ENCODE data around the gene PLPPR4.
"Not testable (repeated sequence)": the region's sequence is repeated elsewhere in the genome, so short reads cannot be mapped to it uniquely, and the experiment has no call there.

PLPPR4 gene

GRCh38 chr1:99281105-99281504 lies 16.8 kb downstream of the PLPPR4 start:
- DNase-seq (ENCODE audit: low spot score), result no peak
- Histone ChIP-seq H3K4me3 (no peak overlapping the region), H3K27ac (no peak overlapping the region)
- TF ChIP-seq CTCF (IDR thresholded peaks at IDR 0.05), result no peak

- no peak for TF ChIP-seq CTCF (IDR thresholded peaks at IDR 0.05)
- DNase-seq (ENCODE audit: low spot score), result no peak
- H3K27ac ChIP-seq, result no peak overlapping the region
Measured at GRCh38 chr1:99282536-99282935, 18.2 kb downstream of the PLPPR4 start.

GRCh38 chr1:99283521-99283920 lies 19.2 kb downstream of the PLPPR4 start:
- H3K27ac ChIP-seq; H3K4me3 ChIP-seq; DNase-seq (ENCODE audit: low spot score): not testable (repeated sequence)

More at GRCh38 chr1:99282536-99282935, 18.2 kb downstream of the PLPPR4 start:
- H3K4me3 ChIP-seq, result no peak overlapping the region

GRCh38 chr1:99292886-99293285 lies 28.6 kb downstream of the PLPPR4 start:
- Histone ChIP-seq H3K27ac (no peak overlapping the region), H3K4me3 (no peak overlapping the region)
- DNase-seq (ENCODE audit: low spot score), result no peak
- no peak for TF ChIP-seq CTCF (IDR thresholded peaks at IDR 0.05)

- Histone ChIP-seq H3K4me3 (no peak overlapping the region), H3K27ac (no peak overlapping the region)
- no peak for TF ChIP-seq CTCF (IDR thresholded peaks at IDR 0.05)
- no peak for DNase-seq (ENCODE audit: low spot score)
Measured at GRCh38 chr1:99297923-99298322, 33.6 kb downstream of the PLPPR4 start.

- no peak for DNase-seq (ENCODE audit: low spot score)
- H3K27ac ChIP-seq, result no peak overlapping the region
- H3K4me3 ChIP-seq, result no peak overlapping the region
- TF ChIP-seq CTCF (IDR thresholded peaks at IDR 0.05), result no peak
Measured at GRCh38 chr1:99304725-99305282, 40.5 kb downstream of the PLPPR4 start.

- Histone ChIP-seq H3K27ac (no peak overlapping the region), H3K4me3 (no peak overlapping the region)
- no peak for TF ChIP-seq CTCF (IDR thresholded peaks at IDR 0.05)
- no peak for DNase-seq (ENCODE audit: low spot score)
Measured at GRCh38 chr1:99305626-99306025, 41.3 kb downstream of the PLPPR4 start.

- Histone ChIP-seq H3K27ac (no peak overlapping the region), H3K4me3 (no peak overlapping the region)
- no peak for DNase-seq (ENCODE audit: low spot score)
- no peak for TF ChIP-seq CTCF (IDR thresholded peaks at IDR 0.05)
Measured at GRCh38 chr1:99306056-99306455, 41.8 kb downstream of the PLPPR4 start.
